VCaP (cell line): Measurements from ENCODE around the gene DOCK7.

Source experiments
- H3K27ac ChIP-seq: fragments of 450-650 bp; 2 replicates; pipeline ENCODE4 v1.5.1; 2017
- CTCF ChIP-seq: fragments of 450-650 bp; conservative IDR thresholded peaks from 2 replicates; pipeline ENCODE4 v1.5.1; 2017; ENCODE audit warnings: mild to moderate bottlenecking, moderate library complexity

The DOCK7 gene

DNA sequence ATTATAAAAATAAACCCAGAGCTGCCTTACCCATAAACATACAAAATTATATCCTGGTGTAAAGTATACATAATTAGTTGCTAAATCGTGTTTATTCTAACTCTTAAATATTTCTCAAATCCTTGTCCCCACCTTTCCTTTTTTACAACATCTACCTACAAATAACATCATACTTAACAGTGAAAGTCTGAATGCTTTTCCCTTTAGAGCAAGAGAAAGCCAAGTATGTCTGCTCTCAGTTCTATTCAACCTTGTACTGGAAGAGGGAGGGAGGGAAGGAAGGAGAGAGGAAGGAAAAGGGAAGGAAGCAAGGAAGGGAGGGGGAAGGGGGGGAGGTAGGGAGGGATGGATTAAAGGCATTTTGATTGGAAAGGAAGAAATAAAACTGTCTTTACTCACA is 14.6 kb downstream of the DOCK7 start:
- TF ChIP-seq CTCF = no peak
- no peak overlapping the region for H3K27ac ChIP-seq

DNA sequence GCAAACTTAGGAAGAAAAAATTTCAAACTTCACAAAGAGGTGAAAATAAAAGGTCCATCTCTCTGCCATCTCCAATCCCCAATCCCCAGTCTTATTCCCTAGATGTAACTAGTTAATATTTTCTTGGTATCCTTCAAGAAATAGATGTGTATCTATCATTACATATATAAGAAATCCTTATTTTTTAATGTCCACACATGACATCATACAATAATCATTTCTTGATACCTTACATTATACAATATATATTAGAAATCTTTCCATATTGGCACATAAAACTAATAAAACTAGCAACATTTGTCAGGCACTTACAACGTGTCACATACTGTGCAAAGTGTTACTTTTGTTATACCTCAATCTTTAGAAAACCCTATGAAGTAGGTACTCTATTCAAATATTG is 16.2 kb downstream of the DOCK7 start:
- H3K27ac ChIP-seq = no peak overlapping the region
- TF ChIP-seq CTCF = no peak

GRCh38 chr1:62654744-62655143 is 33.4 kb downstream of the DOCK7 start:
- H3K27ac ChIP-seq = peak overlapping the region; percentile 46
- no peak for TF ChIP-seq CTCF

DNA sequence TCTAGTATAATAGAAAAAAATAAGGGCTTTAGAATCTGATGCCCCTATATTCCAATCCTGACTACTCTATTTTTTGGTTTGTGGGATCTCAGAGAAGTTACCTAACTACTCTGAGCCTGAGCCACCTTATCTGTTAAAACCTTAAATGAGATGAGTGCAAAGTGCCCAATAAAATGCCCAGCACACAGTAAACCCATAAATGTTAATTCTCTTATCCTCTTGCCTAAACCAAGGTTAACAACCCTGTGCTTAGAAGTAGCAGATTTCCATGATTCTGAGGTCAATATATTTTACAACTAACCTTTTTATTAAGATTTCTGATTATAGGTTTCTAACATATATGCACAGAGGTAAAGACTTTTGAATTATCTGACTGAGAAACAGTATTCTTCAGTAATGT is 35.8 kb downstream of the DOCK7 start:
- peak overlapping the region; percentile 6 for H3K27ac ChIP-seq

DNA sequence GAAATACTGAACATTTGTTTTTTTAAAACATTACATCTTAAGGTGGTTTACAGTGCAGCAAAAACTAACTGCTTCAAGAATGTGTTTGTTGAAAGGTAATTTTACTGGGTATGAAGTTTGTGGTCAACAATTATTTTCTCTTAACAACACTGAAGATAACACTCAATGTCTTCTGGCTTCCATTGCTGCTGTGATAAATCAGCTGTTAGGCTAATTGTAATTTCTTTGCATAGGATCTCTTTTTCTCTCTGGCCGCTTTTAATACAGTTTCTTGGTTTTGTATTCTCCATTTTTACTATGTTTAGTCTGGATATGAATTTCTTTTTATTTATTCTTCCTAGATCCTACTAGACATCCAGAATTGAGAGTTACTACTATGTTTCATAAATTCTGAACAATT is 44.9 kb downstream of the DOCK7 start:
- TF ChIP-seq CTCF = no peak
- H3K27ac ChIP-seq = no peak overlapping the region

More for the DNA sequence above, 35.8 kb downstream of the DOCK7 start:
- no peak for TF ChIP-seq CTCF

- no peak overlapping the region for H3K27ac ChIP-seq
- TF ChIP-seq CTCF = no peak
Observed at GRCh38 chr1:62637392-62638105, 50.6 kb downstream of the DOCK7 start.

GRCh38 chr1:62628506-62628905 is 59.7 kb downstream of the DOCK7 start:
- H3K27ac ChIP-seq = no peak overlapping the region

More at GRCh38 chr1:62628506-62628905, 59.7 kb downstream of the DOCK7 start:
- TF ChIP-seq CTCF = no peak
